Measurements from ENCODE around the gene LAPTM5. TPM values are rescaled to one million over a fixed set of nuclear protein-coding genes. Genes with fewer than 3 reads are reported as not detected.

Gene LAPTM5
- total RNA-seq, 3 donors from 2014 or later = 68.3 to 97.3 (median 86.8) TPM

- ATAC-seq (no peak), DNase-seq (no peak)
- Mint-ChIP-seq H3K4me3 (no peak overlapping the region), H3K9me3 (peaks cover 4% of the 10 kb centered on the region), H3K27me3 (ENCODE audit: low read depth) (peaks cover 9% of the 10 kb centered on the region), H3K4me1 (ENCODE audit: low read depth) (no peaks in the 10 kb centered on the region), H3K36me3 (ENCODE audit: insufficient read depth) (peaks cover 1% of the 10 kb centered on the region)
Measured at GRCh38 chr1:30710407-30710806, 47.2 kb downstream of the LAPTM5 start.

DNA sequence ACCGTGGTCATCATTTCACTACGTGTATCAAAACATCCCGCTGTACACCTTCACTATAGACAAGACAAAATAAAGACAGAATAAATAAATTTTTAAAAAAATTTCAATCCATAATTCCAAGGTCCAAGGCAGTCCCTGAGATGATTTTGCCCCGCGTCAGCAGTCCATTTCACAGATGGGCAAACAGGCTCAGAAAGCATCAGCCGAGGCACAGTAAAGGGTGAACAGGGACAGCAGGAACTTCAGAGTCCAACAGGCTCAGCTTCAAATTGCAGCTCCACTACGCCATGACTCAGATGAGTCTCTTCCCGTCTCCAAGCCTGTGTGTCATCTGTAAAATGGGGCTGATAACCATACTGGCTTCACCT is 49.2 kb downstream of the LAPTM5 start:
- no peaks in the 10 kb centered on the region for H3K9me3 Mint-ChIP-seq
- DNase-seq (no peak), ATAC-seq (no peak)
- no peaks in the 10 kb centered on the region for H3K36me3 Mint-ChIP-seq (ENCODE audit: insufficient read depth)
- no peak overlapping the region for H3K4me3 Mint-ChIP-seq
- peaks cover 9% of the 10 kb centered on the region for H3K27me3 Mint-ChIP-seq (ENCODE audit: low read depth)
- H3K4me1 Mint-ChIP-seq (ENCODE audit: low read depth) = no peaks in the 10 kb centered on the region

GRCh38 chr1:30707412-30708360 is 49.9 kb downstream of the LAPTM5 start:
- H3K4me1 Mint-ChIP-seq (ENCODE audit: low read depth) = no peaks in the 10 kb centered on the region
- H3K27me3 Mint-ChIP-seq (ENCODE audit: low read depth) = peaks cover 9% of the 10 kb centered on the region
- DNase-seq = peak; percentile 61
- H3K9me3 Mint-ChIP-seq = no peaks in the 10 kb centered on the region
- H3K4me3 Mint-ChIP-seq = no peak overlapping the region
- peak; percentile 80 to 85 for ATAC-seq
- no peaks in the 10 kb centered on the region for H3K36me3 Mint-ChIP-seq (ENCODE audit: insufficient read depth)

DNA sequence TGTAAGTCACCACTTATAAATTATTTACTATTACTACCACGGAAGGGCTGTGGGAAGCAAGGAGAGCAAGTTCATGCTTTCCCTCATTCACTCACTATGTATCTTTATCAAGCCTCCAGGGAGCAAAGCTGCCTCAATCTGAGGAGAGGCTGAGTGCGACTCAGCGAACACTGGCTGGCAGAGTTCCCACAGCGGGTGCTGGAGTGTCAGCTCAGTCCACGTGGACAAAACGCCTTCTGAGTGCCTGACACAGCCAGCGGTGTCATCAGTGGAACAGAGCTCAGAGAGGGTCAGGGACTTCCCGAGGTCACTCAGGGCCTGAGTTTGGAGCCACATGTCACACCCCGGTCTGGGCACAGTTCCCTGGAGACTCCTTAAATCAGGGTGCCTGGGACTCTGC is 51.0 kb downstream of the LAPTM5 start:
- Mint-ChIP-seq H3K36me3 (ENCODE audit: insufficient read depth) (no peaks in the 10 kb centered on the region), H3K4me1 (ENCODE audit: low read depth) (no peaks in the 10 kb centered on the region), H3K27me3 (ENCODE audit: low read depth) (peaks cover 5% of the 10 kb centered on the region), H3K4me3 (no peak overlapping the region), H3K9me3 (no peaks in the 10 kb centered on the region)
- DNase-seq = no peak
- no peak for ATAC-seq

DNA sequence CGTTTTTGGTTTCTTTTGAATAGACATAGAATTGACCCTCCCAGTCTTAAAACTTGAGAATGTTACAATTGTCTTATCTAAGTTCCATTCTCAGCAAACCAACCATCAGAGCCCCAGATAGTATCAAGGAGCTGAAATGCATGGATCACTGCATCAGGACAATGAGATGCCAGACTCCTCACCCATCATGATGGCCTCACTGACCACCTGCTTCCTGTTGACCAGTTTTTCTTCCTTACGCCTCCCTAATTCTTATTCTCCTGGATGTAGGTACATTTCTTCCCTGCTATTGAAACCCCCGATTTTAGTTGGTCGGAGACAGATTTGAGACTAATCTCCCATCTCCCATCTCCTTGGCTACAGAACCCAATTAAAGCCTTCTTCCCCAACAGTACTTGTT is 51.9 kb downstream of the LAPTM5 start:
- no peak for DNase-seq
- H3K36me3 Mint-ChIP-seq (ENCODE audit: insufficient read depth) = no peaks in the 10 kb centered on the region
- H3K27me3 Mint-ChIP-seq (ENCODE audit: low read depth) = peaks cover 5% of the 10 kb centered on the region
- H3K9me3 Mint-ChIP-seq = no peaks in the 10 kb centered on the region
- no peak overlapping the region for H3K4me3 Mint-ChIP-seq
- ATAC-seq = no peak
- H3K4me1 Mint-ChIP-seq (ENCODE audit: low read depth) = no peaks in the 10 kb centered on the region

- no peak overlapping the region for H3K4me3 Mint-ChIP-seq
- DNase-seq (no peak), ATAC-seq (no peak)
- H3K27me3 Mint-ChIP-seq (ENCODE audit: low read depth) = peaks cover 5% of the 10 kb centered on the region
- H3K9me3 Mint-ChIP-seq = no peaks in the 10 kb centered on the region
- no peaks in the 10 kb centered on the region for H3K4me1 Mint-ChIP-seq (ENCODE audit: low read depth)
- H3K36me3 Mint-ChIP-seq (ENCODE audit: insufficient read depth) = no peaks in the 10 kb centered on the region
Measured at GRCh38 chr1:30704765-30705509, 52.6 kb downstream of the LAPTM5 start.

- H3K4me1 Mint-ChIP-seq (ENCODE audit: low read depth) = no peaks in the 10 kb centered on the region
- ATAC-seq (no peak), DNase-seq (no peak)
Measured at GRCh38 chr1:30704271-30704670, 53.3 kb downstream of the LAPTM5 start.

DNA sequence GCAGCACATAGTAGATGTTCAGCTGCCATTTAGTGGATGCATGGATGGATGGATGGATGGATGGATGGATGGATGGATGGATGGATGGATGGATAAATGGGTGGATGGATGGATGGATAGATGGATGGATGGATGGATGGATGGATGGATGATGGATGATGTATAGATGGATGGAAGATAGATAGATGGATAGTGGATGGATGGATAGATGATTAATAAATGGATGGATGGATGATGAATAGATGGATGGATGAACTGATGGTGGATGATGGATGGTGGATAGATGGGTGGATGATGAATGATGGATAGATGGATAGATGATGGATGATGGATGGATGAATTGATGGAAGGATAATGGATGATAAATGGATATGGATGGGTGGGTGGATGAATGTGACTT is 54.8 kb downstream of the LAPTM5 start:
- Mint-ChIP-seq H3K4me1 (ENCODE audit: low read depth) (no peaks in the 10 kb centered on the region), H3K27me3 (ENCODE audit: low read depth) (peaks cover 2% of the 10 kb centered on the region), H3K4me3 (no peak overlapping the region), H3K36me3 (ENCODE audit: insufficient read depth) (no peaks in the 10 kb centered on the region), H3K9me3 (no peaks in the 10 kb centered on the region)
- ATAC-seq (no peak), DNase-seq (no peak)

More at GRCh38 chr1:30704271-30704670, 53.3 kb downstream of the LAPTM5 start:
- Mint-ChIP-seq H3K9me3 (no peaks in the 10 kb centered on the region), H3K4me3 (no peak overlapping the region), H3K36me3 (ENCODE audit: insufficient read depth) (no peaks in the 10 kb centered on the region), H3K27me3 (ENCODE audit: low read depth) (peaks cover 5% of the 10 kb centered on the region)

- ATAC-seq (no peak), DNase-seq (no peak)
- Mint-ChIP-seq H3K4me1 (ENCODE audit: low read depth) (no peaks in the 10 kb centered on the region), H3K4me3 (no peak overlapping the region), H3K27me3 (ENCODE audit: low read depth) (peaks cover 3% of the 10 kb centered on the region), H3K9me3 (no peaks in the 10 kb centered on the region), H3K36me3 (ENCODE audit: insufficient read depth) (no peaks in the 10 kb centered on the region)
Measured at GRCh38 chr1:30701258-30701633, 56.3 kb downstream of the LAPTM5 start.

GRCh38 chr1:30700528-30701257 is 56.9 kb downstream of the LAPTM5 start:
- H3K4me3 Mint-ChIP-seq = no peak overlapping the region
- H3K9me3 Mint-ChIP-seq = no peaks in the 10 kb centered on the region
- peaks cover 3% of the 10 kb centered on the region for H3K27me3 Mint-ChIP-seq (ENCODE audit: low read depth)
- no peak for ATAC-seq
- no peaks in the 10 kb centered on the region for H3K36me3 Mint-ChIP-seq (ENCODE audit: insufficient read depth)
- no peak for DNase-seq
- no peaks in the 10 kb centered on the region for H3K4me1 Mint-ChIP-seq (ENCODE audit: low read depth)

DNA sequence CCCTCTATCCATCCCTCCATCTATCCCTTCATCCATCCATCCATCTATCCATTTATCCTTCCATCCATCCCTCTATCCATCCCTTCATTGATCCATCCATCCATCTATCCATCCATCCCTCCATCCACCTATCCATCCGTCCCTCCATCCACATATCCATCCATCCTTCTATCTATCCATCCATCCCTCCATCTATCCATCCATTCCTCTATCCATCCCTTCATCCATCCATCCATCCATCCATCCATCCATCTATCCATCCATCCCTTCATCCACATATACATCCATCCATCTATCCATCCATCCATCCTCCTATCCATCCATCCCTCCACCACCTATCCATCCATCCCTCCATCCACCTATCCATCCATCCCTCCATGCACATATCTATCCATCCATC is 57.8 kb downstream of the LAPTM5 start:
- H3K36me3 Mint-ChIP-seq (ENCODE audit: insufficient read depth) = no peaks in the 10 kb centered on the region
- H3K27me3 Mint-ChIP-seq (ENCODE audit: low read depth) = peaks cover 3% of the 10 kb centered on the region
- H3K4me3 Mint-ChIP-seq = no peak overlapping the region
- no peaks in the 10 kb centered on the region for H3K4me1 Mint-ChIP-seq (ENCODE audit: low read depth)
- no peak for ATAC-seq
- DNase-seq = no peak
- no peaks in the 10 kb centered on the region for H3K9me3 Mint-ChIP-seq

DNA sequence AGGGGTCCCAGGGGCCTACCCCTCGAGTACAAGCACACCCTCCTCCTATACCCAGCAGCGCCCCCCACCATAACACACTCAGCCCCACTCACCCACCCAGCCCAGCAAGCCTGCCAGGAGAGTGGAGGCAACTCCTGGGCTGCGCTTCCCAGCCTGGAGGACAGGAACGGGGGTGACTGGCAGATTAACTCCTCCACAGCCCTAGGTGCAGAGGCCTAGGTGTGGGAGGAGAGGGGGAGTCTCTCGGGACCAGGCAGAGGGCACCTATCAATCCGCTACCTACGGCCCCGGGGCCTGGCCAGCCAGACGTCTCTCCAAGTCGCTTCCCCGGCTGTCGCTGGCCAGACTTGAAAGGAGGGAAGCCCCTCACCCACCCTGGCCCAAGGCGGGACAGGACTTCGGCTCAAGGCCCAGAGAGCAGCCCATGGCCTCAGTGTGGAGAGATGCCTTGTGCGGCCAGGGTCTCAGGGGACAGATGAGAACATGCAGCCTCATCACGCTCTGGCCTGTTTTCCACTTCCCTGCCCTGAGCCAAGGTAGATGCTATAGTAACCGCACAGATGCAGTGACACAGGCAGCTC is 59.1 kb downstream of the LAPTM5 start:
- Mint-ChIP-seq H3K4me1 (ENCODE audit: low read depth) (no peaks in the 10 kb centered on the region), H3K9me3 (no peaks in the 10 kb centered on the region), H3K4me3 (no peak overlapping the region), H3K27me3 (ENCODE audit: low read depth) (peaks cover 3% of the 10 kb centered on the region), H3K36me3 (ENCODE audit: insufficient read depth) (no peaks in the 10 kb centered on the region)
- DNase-seq (no peak), ATAC-seq (no peak)

- ATAC-seq (no peak), DNase-seq (no peak)
- Mint-ChIP-seq H3K4me3 (no peak overlapping the region), H3K4me1 (ENCODE audit: low read depth) (no peaks in the 10 kb centered on the region), H3K9me3 (no peaks in the 10 kb centered on the region), H3K27me3 (ENCODE audit: low read depth) (peaks cover 3% of the 10 kb centered on the region), H3K36me3 (ENCODE audit: insufficient read depth) (no peaks in the 10 kb centered on the region)
Measured at GRCh38 chr1:30697571-30698376, 59.8 kb downstream of the LAPTM5 start.
